GM10248 (cell line): ENCODE results near the gene DMXL1.

ENCODE experiments used
- CTCF ChIA-PET: fragments of 300-600 bp; sonication (Branson Sonifier 250); formaldehyde crosslinking; extraction: SDS; loops from one replicate; lab custom pipeline; 2021; ENCODE audit warnings: antibody characterized with exemption; lab: Yijun Ruan, JAX
- POLR2A ChIA-PET: fragments of 350-650 bp; sonication (Branson Sonifier 250); formaldehyde crosslinking; extraction: SDS; loops from one replicate; lab custom pipeline; 2020; ENCODE audit warnings: antibody characterized with exemption; lab: Yijun Ruan, JAX
- DNase-seq: peaks from one replicate; pipeline ENCODE4 v3.0.0; 2012; ENCODE audit errors: extremely low spot score
- TF ChIP-seq, protein P1 (sequence below): IDR thresholded peaks from 2 replicates; pipeline ENCODE4 v1.5.1; 2012; ENCODE audit warnings: mild to moderate bottlenecking, low read depth; ENCODE audit errors: extremely low read depth, missing control alignments, control extremely low read depth

Gene DMXL1

DNA sequence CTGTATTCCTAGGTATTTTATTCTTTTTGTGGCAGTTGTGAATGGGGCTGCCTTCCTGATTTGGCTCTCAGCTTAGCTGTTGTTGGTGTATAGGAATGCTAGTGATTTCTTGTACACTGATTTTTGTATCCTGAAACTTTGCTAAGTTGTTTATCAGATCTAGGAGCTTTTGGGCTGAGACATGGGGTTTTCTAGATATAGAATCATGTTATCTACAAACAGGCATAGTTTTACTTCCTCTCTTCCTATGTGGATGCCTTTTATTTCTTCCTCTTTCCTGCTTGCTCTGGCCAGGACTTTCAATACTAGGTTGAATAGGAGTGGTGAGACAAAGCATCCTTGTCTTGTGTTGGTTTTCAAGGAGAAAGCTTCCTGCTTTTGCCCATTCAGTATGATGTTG lies 129.9 kb downstream of the DMXL1 start:
- no peak for DNase-seq
- CTCF ChIA-PET = interaction anchor here (1.5 to 1.8 kb wide), 3 partner anchors 10 to 47 kb away, joined by 3 to 5 read pairs (median 4); no protein-coding TSS in a partner anchor
- POLR2A ChIA-PET = no interaction called here
- TF ChIP-seq, protein P1, sequence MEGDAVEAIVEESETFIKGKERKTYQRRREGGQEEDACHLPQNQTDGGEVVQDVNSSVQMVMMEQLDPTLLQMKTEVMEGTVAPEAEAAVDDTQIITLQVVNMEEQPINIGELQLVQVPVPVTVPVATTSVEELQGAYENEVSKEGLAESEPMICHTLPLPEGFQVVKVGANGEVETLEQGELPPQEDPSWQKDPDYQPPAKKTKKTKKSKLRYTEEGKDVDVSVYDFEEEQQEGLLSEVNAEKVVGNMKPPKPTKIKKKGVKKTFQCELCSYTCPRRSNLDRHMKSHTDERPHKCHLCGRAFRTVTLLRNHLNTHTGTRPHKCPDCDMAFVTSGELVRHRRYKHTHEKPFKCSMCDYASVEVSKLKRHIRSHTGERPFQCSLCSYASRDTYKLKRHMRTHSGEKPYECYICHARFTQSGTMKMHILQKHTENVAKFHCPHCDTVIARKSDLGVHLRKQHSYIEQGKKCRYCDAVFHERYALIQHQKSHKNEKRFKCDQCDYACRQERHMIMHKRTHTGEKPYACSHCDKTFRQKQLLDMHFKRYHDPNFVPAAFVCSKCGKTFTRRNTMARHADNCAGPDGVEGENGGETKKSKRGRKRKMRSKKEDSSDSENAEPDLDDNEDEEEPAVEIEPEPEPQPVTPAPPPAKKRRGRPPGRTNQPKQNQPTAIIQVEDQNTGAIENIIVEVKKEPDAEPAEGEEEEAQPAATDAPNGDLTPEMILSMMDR = no peak

DNA sequence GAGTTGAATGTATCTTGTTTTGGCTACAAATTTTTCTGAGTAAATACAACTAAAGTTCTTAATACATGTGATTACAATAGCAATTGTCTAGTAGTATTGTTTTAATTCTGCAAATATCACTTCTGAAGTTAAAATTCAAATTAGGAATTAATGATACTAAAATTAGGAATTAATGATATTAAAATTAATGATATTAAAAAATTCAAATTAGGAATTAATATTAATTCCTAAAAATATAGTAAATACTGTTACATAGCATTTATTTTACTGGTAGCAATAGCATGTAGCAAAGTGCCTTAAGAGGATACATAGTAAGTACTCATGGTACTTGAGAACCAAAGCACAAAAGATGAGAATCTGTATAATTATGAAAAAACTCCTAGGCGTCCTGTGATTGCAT lies 136.2 kb downstream of the DMXL1 start:
- ChIA-PET CTCF (no interaction called here), POLR2A (no interaction called here)
- TF ChIP-seq, protein P1 = no peak
- DNase-seq = no peak

DNA sequence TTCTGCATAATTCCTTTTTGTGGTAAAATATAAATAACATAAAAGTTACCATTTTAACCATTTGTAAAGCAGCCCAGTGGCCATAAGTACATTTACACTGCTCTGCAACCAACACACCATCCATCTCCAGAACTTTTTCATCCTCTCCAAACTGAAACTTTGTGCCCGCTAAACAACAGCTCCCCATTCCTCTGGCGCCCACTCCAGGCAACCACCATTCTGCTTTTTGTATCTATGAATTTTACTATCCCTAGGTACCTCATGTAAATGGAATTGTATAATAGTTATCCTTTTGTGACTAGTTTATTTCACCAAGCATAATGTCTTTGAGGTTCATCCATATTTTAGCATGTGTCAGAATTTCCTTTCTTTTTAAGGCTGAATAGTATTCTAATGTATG lies 141.1 kb downstream of the DMXL1 start:
- ChIA-PET POLR2A (no interaction called here), CTCF (no interaction called here)
- TF ChIP-seq, protein P1 = no peak
- no peak for DNase-seq

GRCh38 chr5:119212676-119213075 lies 141.8 kb downstream of the DMXL1 start:
- POLR2A ChIA-PET = no interaction called here
- CTCF ChIA-PET = interaction anchor here (1.2 kb wide), 1 partner anchor 19 kb away, joined by 3 read pairs; no protein-coding TSS in a partner anchor

GRCh38 chr5:119217183-119217582 lies 146.3 kb downstream of the DMXL1 start:
- POLR2A ChIA-PET = no interaction called here
- CTCF ChIA-PET = interaction anchor here (0.8 to 2.2 kb wide), 2 partner anchors 14 to 195 kb away, joined by 3 to 4 read pairs; no protein-coding TSS in a partner anchor

More at GRCh38 chr5:119212676-119213075, 141.8 kb downstream of the DMXL1 start:
- no peak for DNase-seq
- TF ChIP-seq, protein P1 = no peak

GRCh38 chr5:119218830-119219782 lies 148.2 kb downstream of the DMXL1 start:
- TF ChIP-seq, protein P1 = no peak
- CTCF ChIA-PET = interaction anchor here (0.8 to 2.3 kb wide), 5 partner anchors 25 to 193 kb away, joined by 3 to 15 read pairs (median 4); no protein-coding TSS in a partner anchor
- no peak for DNase-seq
- POLR2A ChIA-PET = no interaction called here

More at GRCh38 chr5:119217183-119217582, 146.3 kb downstream of the DMXL1 start:
- DNase-seq = no peak
- TF ChIP-seq, protein P1 = no peak
